Measurements from ENCODE around the gene FNDC3A.

DNA sequence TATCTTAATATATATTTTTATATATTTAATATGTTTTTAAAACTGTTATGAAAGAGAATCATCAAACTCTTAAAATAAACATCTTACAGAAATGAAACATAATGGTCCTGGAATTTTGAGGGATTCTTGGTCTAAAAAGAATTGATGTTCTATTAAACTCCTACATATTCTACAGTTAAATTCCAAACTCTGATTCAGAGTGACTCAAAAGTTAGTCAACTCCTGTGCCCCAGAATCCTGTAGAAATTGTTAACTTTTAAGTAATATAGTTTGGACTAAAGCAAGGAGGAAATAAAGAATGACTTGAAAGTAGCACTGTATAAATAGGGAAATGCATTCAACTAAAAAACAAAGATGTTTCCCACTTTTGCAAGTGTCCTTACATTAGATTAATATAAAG is 47.7 kb downstream of the FNDC3A start:
- TF ChIP-seq, protein P1, sequence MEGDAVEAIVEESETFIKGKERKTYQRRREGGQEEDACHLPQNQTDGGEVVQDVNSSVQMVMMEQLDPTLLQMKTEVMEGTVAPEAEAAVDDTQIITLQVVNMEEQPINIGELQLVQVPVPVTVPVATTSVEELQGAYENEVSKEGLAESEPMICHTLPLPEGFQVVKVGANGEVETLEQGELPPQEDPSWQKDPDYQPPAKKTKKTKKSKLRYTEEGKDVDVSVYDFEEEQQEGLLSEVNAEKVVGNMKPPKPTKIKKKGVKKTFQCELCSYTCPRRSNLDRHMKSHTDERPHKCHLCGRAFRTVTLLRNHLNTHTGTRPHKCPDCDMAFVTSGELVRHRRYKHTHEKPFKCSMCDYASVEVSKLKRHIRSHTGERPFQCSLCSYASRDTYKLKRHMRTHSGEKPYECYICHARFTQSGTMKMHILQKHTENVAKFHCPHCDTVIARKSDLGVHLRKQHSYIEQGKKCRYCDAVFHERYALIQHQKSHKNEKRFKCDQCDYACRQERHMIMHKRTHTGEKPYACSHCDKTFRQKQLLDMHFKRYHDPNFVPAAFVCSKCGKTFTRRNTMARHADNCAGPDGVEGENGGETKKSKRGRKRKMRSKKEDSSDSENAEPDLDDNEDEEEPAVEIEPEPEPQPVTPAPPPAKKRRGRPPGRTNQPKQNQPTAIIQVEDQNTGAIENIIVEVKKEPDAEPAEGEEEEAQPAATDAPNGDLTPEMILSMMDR (IDR thresholded peaks at IDR 0.05; ENCODE audit: low read depth, low read length, missing input control), result no peak
- TF ChIP-seq HNF4A (conservative IDR thresholded peaks at IDR 0.05) (no peak), RAD21 (IDR thresholded peaks at IDR 0.05) (no peak), JUND (IDR thresholded peaks at IDR 0.05) (no peak), SP1 (IDR thresholded peaks at IDR 0.05) (no peak), GABPA (IDR thresholded peaks at IDR 0.05 in 1 of 2, conservative IDR thresholded peaks at IDR 0.05 in 1 of 2) (no peak), TAF1 (conservative IDR thresholded peaks at IDR 0.05) (no peak), YY1 (IDR thresholded peaks at IDR 0.05) (no peak), HNF4G (IDR thresholded peaks at IDR 0.05) (no peak)
- TF ChIP-seq, protein P2, sequence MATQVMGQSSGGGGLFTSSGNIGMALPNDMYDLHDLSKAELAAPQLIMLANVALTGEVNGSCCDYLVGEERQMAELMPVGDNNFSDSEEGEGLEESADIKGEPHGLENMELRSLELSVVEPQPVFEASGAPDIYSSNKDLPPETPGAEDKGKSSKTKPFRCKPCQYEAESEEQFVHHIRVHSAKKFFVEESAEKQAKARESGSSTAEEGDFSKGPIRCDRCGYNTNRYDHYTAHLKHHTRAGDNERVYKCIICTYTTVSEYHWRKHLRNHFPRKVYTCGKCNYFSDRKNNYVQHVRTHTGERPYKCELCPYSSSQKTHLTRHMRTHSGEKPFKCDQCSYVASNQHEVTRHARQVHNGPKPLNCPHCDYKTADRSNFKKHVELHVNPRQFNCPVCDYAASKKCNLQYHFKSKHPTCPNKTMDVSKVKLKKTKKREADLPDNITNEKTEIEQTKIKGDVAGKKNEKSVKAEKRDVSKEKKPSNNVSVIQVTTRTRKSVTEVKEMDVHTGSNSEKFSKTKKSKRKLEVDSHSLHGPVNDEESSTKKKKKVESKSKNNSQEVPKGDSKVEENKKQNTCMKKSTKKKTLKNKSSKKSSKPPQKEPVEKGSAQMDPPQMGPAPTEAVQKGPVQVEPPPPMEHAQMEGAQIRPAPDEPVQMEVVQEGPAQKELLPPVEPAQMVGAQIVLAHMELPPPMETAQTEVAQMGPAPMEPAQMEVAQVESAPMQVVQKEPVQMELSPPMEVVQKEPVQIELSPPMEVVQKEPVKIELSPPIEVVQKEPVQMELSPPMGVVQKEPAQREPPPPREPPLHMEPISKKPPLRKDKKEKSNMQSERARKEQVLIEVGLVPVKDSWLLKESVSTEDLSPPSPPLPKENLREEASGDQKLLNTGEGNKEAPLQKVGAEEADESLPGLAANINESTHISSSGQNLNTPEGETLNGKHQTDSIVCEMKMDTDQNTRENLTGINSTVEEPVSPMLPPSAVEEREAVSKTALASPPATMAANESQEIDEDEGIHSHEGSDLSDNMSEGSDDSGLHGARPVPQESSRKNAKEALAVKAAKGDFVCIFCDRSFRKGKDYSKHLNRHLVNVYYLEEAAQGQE (IDR thresholded peaks at IDR 0.05), result no peak
- TF ChIP-seq, protein P3, sequence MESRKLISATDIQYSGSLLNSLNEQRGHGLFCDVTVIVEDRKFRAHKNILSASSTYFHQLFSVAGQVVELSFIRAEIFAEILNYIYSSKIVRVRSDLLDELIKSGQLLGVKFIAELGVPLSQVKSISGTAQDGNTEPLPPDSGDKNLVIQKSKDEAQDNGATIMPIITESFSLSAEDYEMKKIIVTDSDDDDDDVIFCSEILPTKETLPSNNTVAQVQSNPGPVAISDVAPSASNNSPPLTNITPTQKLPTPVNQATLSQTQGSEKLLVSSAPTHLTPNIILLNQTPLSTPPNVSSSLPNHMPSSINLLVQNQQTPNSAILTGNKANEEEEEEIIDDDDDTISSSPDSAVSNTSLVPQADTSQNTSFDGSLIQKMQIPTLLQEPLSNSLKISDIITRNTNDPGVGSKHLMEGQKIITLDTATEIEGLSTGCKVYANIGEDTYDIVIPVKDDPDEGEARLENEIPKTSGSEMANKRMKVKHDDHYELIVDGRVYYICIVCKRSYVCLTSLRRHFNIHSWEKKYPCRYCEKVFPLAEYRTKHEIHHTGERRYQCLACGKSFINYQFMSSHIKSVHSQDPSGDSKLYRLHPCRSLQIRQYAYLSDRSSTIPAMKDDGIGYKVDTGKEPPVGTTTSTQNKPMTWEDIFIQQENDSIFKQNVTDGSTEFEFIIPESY (IDR thresholded peaks at IDR 0.05), result no peak
- TF ChIP-seq, protein P4, sequence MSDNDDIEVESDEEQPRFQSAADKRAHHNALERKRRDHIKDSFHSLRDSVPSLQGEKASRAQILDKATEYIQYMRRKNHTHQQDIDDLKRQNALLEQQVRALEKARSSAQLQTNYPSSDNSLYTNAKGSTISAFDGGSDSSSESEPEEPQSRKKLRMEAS (IDR thresholded peaks at IDR 0.05), result no peak
- TF ChIP-seq, protein P5, sequence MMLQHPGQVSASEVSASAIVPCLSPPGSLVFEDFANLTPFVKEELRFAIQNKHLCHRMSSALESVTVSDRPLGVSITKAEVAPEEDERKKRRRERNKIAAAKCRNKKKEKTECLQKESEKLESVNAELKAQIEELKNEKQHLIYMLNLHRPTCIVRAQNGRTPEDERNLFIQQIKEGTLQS (IDR thresholded peaks at IDR 0.05), result no peak
